CD14-positive monocyte (primary cell): Measurements from ENCODE around the gene PVALEF. TPM values are rescaled to one million over a fixed set of nuclear protein-coding genes. Genes with fewer than 3 reads are reported as not detected.

ENCODE experiments used
- DNase-seq, 3 donors: peaks; one replicate each; pipeline ENCODE4 v3.0.0-alpha.2; 2011 to 2022
- H2AFZ ChIP-seq: 2 replicates; pipeline ENCODE4 v1.6.0; 2012; ENCODE audit warnings: mild to moderate bottlenecking, low read depth, low read length, inconsistent platforms; ENCODE audit not compliant: insufficient read depth, poor library complexity, severe bottlenecking
- H3K27ac ChIP-seq, 2 donors: 1 replicate in 1 of 2; 2 replicates in 1 of 2; pipeline ENCODE4 v1.5.1; 2012 to 2013; ENCODE audit warnings: low read length in 2 of 2, control low read depth in 1 of 2, inconsistent platforms in 1 of 2, low read depth in 1 of 2, mild to moderate bottlenecking in 1 of 2
- H3K27me3 ChIP-seq, 2 donors: one replicate each; pipeline versions ENCODE4 v1.6.0 to v1.6.1; 2011 to 2013; ENCODE audit warnings: low read length in 2 of 2; ENCODE audit not compliant: control insufficient read depth in 2 of 2, insufficient read depth in 2 of 2
- H3K36me3 ChIP-seq, 2 donors: replicated peaks in 1 of 2; 1 replicate in 1 of 2; 2 replicates in 1 of 2; pipeline versions ENCODE4 v1.5.1 to v1.6.1; 2012 to 2013; ENCODE audit warnings: low read length in 2 of 2, control low read depth in 1 of 2, inconsistent platforms in 1 of 2, mild to moderate bottlenecking in 1 of 2; ENCODE audit not compliant: insufficient read depth in 2 of 2, control insufficient read depth in 1 of 2
- H3K4me1 ChIP-seq, 2 donors: 1 replicate in 1 of 2; 2 replicates in 1 of 2; pipeline versions ENCODE4 v1.5.1 to v1.6.1; 2012 to 2013; ENCODE audit warnings: low read length in 2 of 2, control low read depth in 1 of 2, inconsistent platforms in 1 of 2, mild to moderate bottlenecking in 1 of 2, moderate library complexity in 1 of 2; ENCODE audit not compliant: insufficient read depth in 2 of 2, control insufficient read depth in 1 of 2
- H3K4me2 ChIP-seq: replicated peaks from 2 replicates; pipeline ENCODE3; 2012; ENCODE audit warnings: low read length, moderate library complexity, mild to moderate bottlenecking; ENCODE audit not compliant: poor library complexity, severe bottlenecking; ENCODE audit errors: extremely low read depth
- H3K4me3 ChIP-seq, 3 experiments: fragments of 200-600 bp in 1 of 3; sonication (generic) in 1 of 3; replicated peaks in 1 of 3; 1 replicate in 2 of 3; 2 replicates in 1 of 3; pipeline ENCODE4 v1.5.1; 2011 to 2013; ENCODE audit warnings: low read length in 3 of 3, mild to moderate bottlenecking in 3 of 3, control low read depth in 2 of 3, low read depth in 2 of 3, inconsistent platforms in 1 of 3, moderate library complexity in 1 of 3
- H3K79me2 ChIP-seq: 2 replicates; pipeline ENCODE4 v1.6.0; 2012; ENCODE audit warnings: mild to moderate bottlenecking, control low read depth, inconsistent platforms, low read length, moderate library complexity; ENCODE audit not compliant: insufficient read depth
- H3K9ac ChIP-seq: 2 replicates; pipeline ENCODE4 v1.6.0; 2017; ENCODE audit warnings: low read length, mild to moderate bottlenecking; ENCODE audit not compliant: insufficient read depth, poor library complexity, severe bottlenecking
- H3K9me3 ChIP-seq, 2 donors: replicated peaks in 1 of 2; 1 replicate in 1 of 2; 2 replicates in 1 of 2; pipeline versions ENCODE4 v1.5.1 to v1.6.1; 2012 to 2013; ENCODE audit warnings: low read length in 2 of 2, control low read depth in 1 of 2; ENCODE audit not compliant: control insufficient read depth in 1 of 2, insufficient read depth in 1 of 2
- H4K20me1 ChIP-seq: 2 replicates; pipeline ENCODE4 v1.6.0; 2012; ENCODE audit warnings: mild to moderate bottlenecking, low read length, control low read depth, moderate library complexity; ENCODE audit not compliant: insufficient read depth
- H3K27ac Mint-ChIP-seq, 7 donors: one replicate each; pipeline ENCODE4 v1.8.0; 2020; ENCODE audit warnings: mild to moderate bottlenecking in 7 of 7, mixed read lengths in 7 of 7, moderate library complexity in 6 of 7, inconsistent platforms in 2 of 7
- H3K27me3 Mint-ChIP-seq, 3 donors: one replicate each; pipeline ENCODE4 v1.8.0; 2021 to 2022; ENCODE audit warnings: low read depth in 3 of 3, mild to moderate bottlenecking in 3 of 3, mixed read lengths in 3 of 3, moderate library complexity in 3 of 3, inconsistent platforms in 1 of 3
- H3K36me3 Mint-ChIP-seq, 2 donors: one replicate each; pipeline ENCODE4 v1.8.0; 2020; ENCODE audit warnings: mixed read lengths in 2 of 2, inconsistent platforms in 1 of 2, mild to moderate bottlenecking in 1 of 2
- H3K4me1 Mint-ChIP-seq: one replicate; pipeline ENCODE4 v1.8.0; 2020; ENCODE audit warnings: mild to moderate bottlenecking, mixed read lengths
- H3K4me3 Mint-ChIP-seq, 2 donors: one replicate each; pipeline ENCODE4 v1.8.0; 2020; ENCODE audit warnings: mild to moderate bottlenecking in 2 of 2, mixed read lengths in 2 of 2, moderate library complexity in 1 of 2
- H3K9me3 Mint-ChIP-seq, 7 donors: one replicate each; pipeline ENCODE4 v1.8.0; 2020 to 2022; ENCODE audit warnings: mixed read lengths in 7 of 7, mild to moderate bottlenecking in 6 of 7, moderate library complexity in 6 of 7, inconsistent platforms in 2 of 7
- CTCF ChIP-seq: fragments of 200-600 bp; IDR thresholded peaks from one replicate; pipeline ENCODE4 v1.8.0; 2022; ENCODE audit warnings: antibody characterized with exemption, mild to moderate bottlenecking
- WGBS: methylation state at CpG from one replicate; pipeline ENCODE4 v1.1.5; 2013; ENCODE audit warnings: missing lambda C conversion rate; ENCODE audit not compliant: insufficient coverage; 5-methylcytosine and 5-hydroxymethylcytosine counted together
- intact Hi-C, 2 donors: fragments of 100-400 bp; cut with micrococcal nuclease; formaldehyde crosslinking; loops; one replicate each; pipeline versions ENCODE4 v1.15.0 to v1.15.1; 2023
- polyA plus RNA-seq, 3 donors: library from polyadenylated mRNA; depleted of rRNA in 1 of 3; unstranded in 2 of 3; stranded (reverse) in 1 of 3; fragments of 300-500 nt in 2 of 3; fragments of >200 nt in 1 of 3; fragmentation: Illumina TruSeq in 2 of 3; gene quantifications; 1 replicate in 2 of 3; 2 replicates in 1 of 3; pipeline ENCODE4 v1.2.3, GENCODE V29; 2012 to 2021

Gene PVALEF
- polyA plus RNA-seq, 3 donors: not detected

- Histone ChIP-seq H3K27ac (no peak overlapping the region), H3K4me2 (no peak overlapping the region), H3K27me3 (no peaks in the 10 kb centered on the region), H3K79me2 (no peaks in the 10 kb centered on the region), H3K9ac (no peak overlapping the region), H3K4me1 (peaks cover 8 to 13% of the 10 kb centered on the region in 2 donors), H4K20me1 (peaks cover 98% of the 10 kb centered on the region), H3K36me3 (no peaks in the 10 kb centered on the region), H2AFZ (no peak overlapping the region), H3K9me3 (no peaks in the 10 kb centered on the region), H3K4me3 (no peak overlapping the region)
- peaks cover 2 to 6% (median 2%) of the 10 kb centered on the region in 3 donors for H3K27me3 Mint-ChIP-seq
- intact Hi-C loops: no loop called here
- H3K4me3 Mint-ChIP-seq: no peak overlapping the region
- peak overlapping the region in 1 of 7 donors; percentile 76 for H3K27ac Mint-ChIP-seq
- H3K4me1 Mint-ChIP-seq: peaks cover 7% of the 10 kb centered on the region
- TF ChIP-seq CTCF: no peak
- no peak for DNase-seq
- peaks cover 0 to 3% (median 2%) of the 10 kb centered on the region in 7 donors for H3K9me3 Mint-ChIP-seq
- H3K36me3 Mint-ChIP-seq: peaks cover 0 to 7% of the 10 kb centered on the region in 2 donors
- WGBS: 87% methylated on average over 27 of the region's 28 CpGs
Measured at GRCh38 chr17:81135505-81136278, 29.6 kb upstream of the PVALEF start.

- no peak overlapping the region for H3K9ac ChIP-seq
Measured at GRCh38 chr17:81136366-81136765, 28.9 kb upstream of the PVALEF start.

More at GRCh38 chr17:81136366-81136765, 28.9 kb upstream of the PVALEF start:
- no peak for TF ChIP-seq CTCF
- Histone ChIP-seq H3K27me3 (no peaks in the 10 kb centered on the region), H4K20me1 (peaks cover 98% of the 10 kb centered on the region), H3K4me3 (no peak overlapping the region), H3K4me1 (peaks cover 8 to 13% of the 10 kb centered on the region in 2 donors), H2AFZ (no peak overlapping the region), H3K36me3 (no peaks in the 10 kb centered on the region), H3K4me2 (no peak overlapping the region), H3K27ac (no peak overlapping the region), H3K79me2 (no peaks in the 10 kb centered on the region), H3K9me3 (no peaks in the 10 kb centered on the region)
- Mint-ChIP-seq H3K4me3 (no peak overlapping the region), H3K36me3 (peaks cover 0 to 7% of the 10 kb centered on the region in 2 donors), H3K4me1 (peaks cover 7% of the 10 kb centered on the region), H3K9me3 (peaks cover 0 to 3% (median 2%) of the 10 kb centered on the region in 7 donors), H3K27ac (peak overlapping the region in 1 of 7 donors; percentile 30), H3K27me3 (peaks cover 2 to 6% (median 2%) of the 10 kb centered on the region in 3 donors)
- DNase-seq: no peak
- 98% methylated on average over 6 of the region's 8 CpGs for WGBS
- intact Hi-C loops: no loop called here
